ENCODE data around the gene AKAP5. TPM values are rescaled to one million over a fixed set of nuclear protein-coding genes. Genes with fewer than 3 reads are reported as not detected.

The AKAP5 gene
- total and polyA plus RNA-seq, 9 of the 15 experiments (the other 6 are each of a cell fraction or from before 2014, with no cell fraction given), result 0.06 to 0.94 (median 0.34) TPM

GRCh38 chr14:64447876-64448670 is 17.2 kb upstream of the AKAP5 start:
- FAIRE-seq, result no peak
- ChIA-PET CTCF (ENCODE audit: low intra/inter-chr PET ratio) (no interaction called here), POLR2A (interaction anchor here (0.9 to 2.1 kb wide), 4 partner anchors 12 to 19 kb away, joined by 3 to 4 read pairs (median 3); no protein-coding TSS in a partner anchor)
- H3K79me2 ChIP-seq (ENCODE audit: control insufficient read depth, insufficient read depth, low read length), result no peaks in the 10 kb centered on the region
- H3K4me2 ChIP-seq (ENCODE audit: insufficient read depth, low read length), result no peak overlapping the region
- H3K9ac ChIP-seq (ENCODE audit: insufficient read depth in 1 of 2, low read depth in 2 of 2, low read length in 2 of 2), result no peak overlapping the region
- no peaks in the 10 kb centered on the region for H3K27me3 ChIP-seq (ENCODE audit: control insufficient read depth in 2 of 2, insufficient read depth in 2 of 2, low read length in 2 of 2)
- H2AFZ ChIP-seq (ENCODE audit: low read depth, low read length), result no peak overlapping the region
- H4K20me1 ChIP-seq (replicated peaks; ENCODE audit: control insufficient read depth, insufficient read depth, low read length), result no peaks in the 10 kb centered on the region
- no TSS peak for BruUV-seq (replicated peaks)
- no peak for ATAC-seq
- in situ Hi-C loops (cut with MboI) (no loop called here), intact Hi-C loops (cut with micrococcal nuclease) (no loop called here)
- peaks cover 71% of the 10 kb centered on the region for H3K36me3 ChIP-seq (ENCODE audit: control insufficient read depth, insufficient read depth, low read length)
- H3K9me3 ChIP-seq (replicated peaks; ENCODE audit: control insufficient read depth, insufficient read depth, low read depth, low read length), result no peaks in the 10 kb centered on the region
- H3K9me1 ChIP-seq (ENCODE audit: control insufficient read depth, insufficient read depth, low read length), result no peaks in the 10 kb centered on the region
- H3K27ac ChIP-seq (ENCODE audit: extremely low read depth, low read depth, low read length), result no peak overlapping the region
- H3K4me3 ChIP-seq, result no peak overlapping the region
- no peaks in the 10 kb centered on the region for H3K4me1 ChIP-seq (replicated peaks in 1 of 2; ENCODE audit: control insufficient read depth in 2 of 2, insufficient read depth in 2 of 2, low read length in 2 of 2)
- 93% methylated on average over 3 of the region's 5 CpGs for WGBS (ENCODE audit: insufficient coverage, low coverage, missing lambda C conversion rate)
- DNase-seq (ENCODE audit: extremely low read depth in 1 of 4, low spot score in 3 of 4), result no peak
- TF ChIP-seq TBL1XR1 (IDR thresholded peaks at IDR 0.05; ENCODE audit: low read length in 2 of 2), result no peak
- TF ChIP-seq RFX5 (IDR thresholded peaks at IDR 0.05; ENCODE audit: low read depth, low read length), result no peak
- TF ChIP-seq RCOR1 (IDR thresholded peaks at IDR 0.05; ENCODE audit: borderline replicate concordance in 1 of 2, low read depth in 2 of 2, low read length in 2 of 2), result no peak
- no peak for TF ChIP-seq POLR2AphosphoS5 (IDR thresholded peaks at IDR 0.05; ENCODE audit: control insufficient read depth, insufficient read depth, low read depth, low read length)
- no peak for TF ChIP-seq MYBL2 (IDR thresholded peaks at IDR 0.05; ENCODE audit: low read depth)
- TF ChIP-seq MYBL2 (CRISPR knock-in tag; IDR thresholded peaks at IDR 0.05; ENCODE audit: borderline replicate concordance), result no peak
- no peak for TF ChIP-seq FOXM1 (IDR thresholded peaks at IDR 0.05; ENCODE audit: low read depth)
- TF ChIP-seq FOXM1 (CRISPR knock-in tag; IDR thresholded peaks at IDR 0.05; ENCODE audit: low read depth), result no peak
- TF ChIP-seq TFAP4 (CRISPR knock-in tag; IDR thresholded peaks at IDR 0.05; ENCODE audit: borderline replicate concordance), result no peak
- TF ChIP-seq ZSCAN32 (CRISPR knock-in tag; IDR thresholded peaks at IDR 0.05), result no peak
- no peak for TF ChIP-seq PKNOX1 (IDR thresholded peaks at IDR 0.05)
- no peak for TF ChIP-seq ESRRA (IDR thresholded peaks at IDR 0.05; ENCODE audit: borderline replicate concordance, low read depth)
- TF ChIP-seq NR4A1 (CRISPR knock-in tag; IDR thresholded peaks at IDR 0.05), result no peak
- no peak for TF ChIP-seq NR4A1 (tag; IDR thresholded peaks at IDR 0.05)
- no peak for TF ChIP-seq CTBP1 (IDR thresholded peaks at IDR 0.05; ENCODE audit: borderline replicate concordance)
- no peak for TF ChIP-seq MYNN (IDR thresholded peaks at IDR 0.05)
- TF ChIP-seq MYNN (CRISPR knock-in tag; IDR thresholded peaks at IDR 0.05), result no peak
- TF ChIP-seq CHD1 (IDR thresholded peaks at IDR 0.05; ENCODE audit: low read length), result no peak
- TF ChIP-seq ZNF764 (CRISPR knock-in tag; IDR thresholded peaks at IDR 0.05; ENCODE audit: low read depth), result no peak
- TF ChIP-seq CBX1 (IDR thresholded peaks at IDR 0.05; ENCODE audit: low read depth), result no peak

Measured in K562 (cell line).